ENCODE data around the gene SCN9A. TPM values are rescaled to one million over a fixed set of nuclear protein-coding genes. Genes with fewer than 3 reads are reported as not detected.

Gene SCN9A
- total RNA-seq, 1 donor from 2014 or later: 5.5 TPM

DNA sequence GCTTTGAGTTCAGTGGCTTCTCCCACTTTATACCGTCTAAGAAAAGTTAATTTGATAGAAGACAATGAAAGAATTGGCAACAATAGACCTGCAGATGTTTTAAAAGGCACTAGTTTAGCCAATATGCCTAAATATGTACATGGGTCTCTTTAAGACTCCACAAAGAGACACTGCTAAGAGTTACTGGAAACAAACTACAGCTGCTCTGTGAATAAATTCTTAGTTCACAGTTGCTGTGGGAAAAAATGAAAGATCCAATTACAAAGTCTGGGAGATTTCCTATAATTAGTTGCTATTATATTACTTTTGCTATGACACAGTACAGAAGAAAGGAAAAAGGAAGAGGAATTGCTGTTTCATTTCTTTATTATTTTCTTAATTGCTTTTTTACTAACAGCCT is 34.3 kb downstream of the SCN9A start:
- DNase-seq (ENCODE audit: low spot score in 2 of 2): no peak
- intact Hi-C loops (cut with DNase I): no loop called here
- no peaks in the 10 kb centered on the region for H3K36me3 ChIP-seq
- H3K9me3 ChIP-seq: no peaks in the 10 kb centered on the region
- no peaks in the 10 kb centered on the region for H3K27me3 ChIP-seq
- no peaks in the 10 kb centered on the region for H3K4me1 ChIP-seq
- H3K4me3 ChIP-seq: no peak overlapping the region
- H3K27ac ChIP-seq: no peak overlapping the region
- TF ChIP-seq CTCF (IDR thresholded peaks at IDR 0.05): no peak

GRCh38 chr2:166338831-166339339 is 36.9 kb downstream of the SCN9A start:
- Histone ChIP-seq H3K27ac (no peak overlapping the region), H3K27me3 (no peaks in the 10 kb centered on the region), H3K36me3 (no peaks in the 10 kb centered on the region), H3K4me3 (no peak overlapping the region), H3K4me1 (no peaks in the 10 kb centered on the region), H3K9me3 (no peaks in the 10 kb centered on the region)
- no peak for TF ChIP-seq CTCF (IDR thresholded peaks at IDR 0.05)
- intact Hi-C loops (cut with DNase I): no loop called here
- no peak for DNase-seq (ENCODE audit: low spot score in 2 of 2)

DNA sequence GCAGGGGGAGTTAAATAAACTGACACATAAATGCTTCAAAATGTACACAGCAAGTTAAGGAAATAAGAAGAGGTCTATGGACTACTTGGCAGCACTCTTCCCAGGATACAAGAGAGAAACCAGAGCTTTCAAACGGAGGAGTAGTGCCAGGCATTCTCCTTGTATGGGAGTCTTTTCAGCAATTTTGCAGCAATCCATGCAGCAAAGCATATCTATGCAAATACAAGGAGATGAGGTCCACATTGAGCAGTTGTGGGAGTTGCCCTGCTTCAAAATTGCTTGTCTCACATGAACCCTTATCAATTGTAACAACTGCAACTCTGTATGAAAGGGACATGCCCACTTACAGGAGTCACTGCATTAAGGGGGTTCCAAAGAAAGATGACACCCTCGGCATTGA is 37.8 kb downstream of the SCN9A start:
- no peaks in the 10 kb centered on the region for H3K27me3 ChIP-seq

GRCh38 chr2:166335284-166335683 is 40.5 kb downstream of the SCN9A start:
- no peak for TF ChIP-seq CTCF (IDR thresholded peaks at IDR 0.05)
- Histone ChIP-seq H3K9me3 (no peaks in the 10 kb centered on the region), H3K27ac (no peak overlapping the region), H3K36me3 (no peaks in the 10 kb centered on the region), H3K4me1 (no peaks in the 10 kb centered on the region), H3K27me3 (no peaks in the 10 kb centered on the region), H3K4me3 (no peak overlapping the region)
- intact Hi-C loops (cut with DNase I): no loop called here
- DNase-seq (ENCODE audit: low spot score in 2 of 2): no peak

More for the DNA sequence above, 37.8 kb downstream of the SCN9A start:
- H3K36me3 ChIP-seq: no peaks in the 10 kb centered on the region
- no peak overlapping the region for H3K27ac ChIP-seq
- H3K4me3 ChIP-seq: no peak overlapping the region
- intact Hi-C loops (cut with DNase I): no loop called here
- H3K9me3 ChIP-seq: no peaks in the 10 kb centered on the region
- DNase-seq (ENCODE audit: low spot score in 2 of 2): no peak
- no peak for TF ChIP-seq CTCF (IDR thresholded peaks at IDR 0.05)
- no peaks in the 10 kb centered on the region for H3K4me1 ChIP-seq

GRCh38 chr2:166334805-166335204 is 40.9 kb downstream of the SCN9A start:
- Histone ChIP-seq H3K27me3 (no peaks in the 10 kb centered on the region), H3K36me3 (no peaks in the 10 kb centered on the region), H3K4me3 (no peak overlapping the region), H3K27ac (no peak overlapping the region), H3K4me1 (no peaks in the 10 kb centered on the region), H3K9me3 (no peaks in the 10 kb centered on the region)
- no peak for TF ChIP-seq CTCF (IDR thresholded peaks at IDR 0.05)
- no peak for DNase-seq (ENCODE audit: low spot score in 2 of 2)
- intact Hi-C loops (cut with DNase I): no loop called here

DNA sequence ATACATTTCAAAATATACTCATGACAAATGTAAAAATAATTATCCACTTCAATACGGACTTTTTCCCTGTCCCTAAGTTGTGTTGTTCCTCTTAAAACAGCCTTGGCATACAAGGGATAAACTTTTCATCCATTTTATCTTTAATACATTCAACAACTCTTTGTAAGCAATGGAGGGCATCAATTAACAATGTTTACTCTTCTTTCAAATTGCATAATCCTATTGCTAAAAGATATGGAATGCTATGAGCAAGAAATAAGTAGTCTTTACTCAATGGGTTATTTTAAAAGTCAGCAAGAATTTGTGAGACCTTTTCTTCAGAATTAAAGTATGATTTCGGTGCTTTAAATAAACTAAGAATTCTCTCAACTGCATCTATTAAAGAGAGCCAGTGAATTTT is 41.9 kb downstream of the SCN9A start:
- Histone ChIP-seq H3K4me1 (no peaks in the 10 kb centered on the region), H3K4me3 (no peak overlapping the region), H3K27me3 (no peaks in the 10 kb centered on the region), H3K27ac (no peak overlapping the region), H3K36me3 (no peaks in the 10 kb centered on the region), H3K9me3 (no peaks in the 10 kb centered on the region)
- intact Hi-C loops (cut with DNase I): no loop called here
- no peak for DNase-seq (ENCODE audit: low spot score in 2 of 2)
- TF ChIP-seq CTCF (IDR thresholded peaks at IDR 0.05): no peak

Measured in ascending aorta (tissue), 2 donors.